HG02973 (cell line): ENCODE results near the gene RGS7.
"Not testable (repeated sequence)": the region's sequence is repeated elsewhere in the genome, so short reads cannot be mapped to it uniquely, and the experiment has no call there.

Experiments
- ATAC-seq: cut with Tn5 transposase; IDR thresholded peaks from one replicate; pipeline ENCODE4 v1.9.1; 2021; ENCODE audit warnings: moderate library complexity; ENCODE audit not compliant: unreplicated experiment

RGS7 gene

DNA sequence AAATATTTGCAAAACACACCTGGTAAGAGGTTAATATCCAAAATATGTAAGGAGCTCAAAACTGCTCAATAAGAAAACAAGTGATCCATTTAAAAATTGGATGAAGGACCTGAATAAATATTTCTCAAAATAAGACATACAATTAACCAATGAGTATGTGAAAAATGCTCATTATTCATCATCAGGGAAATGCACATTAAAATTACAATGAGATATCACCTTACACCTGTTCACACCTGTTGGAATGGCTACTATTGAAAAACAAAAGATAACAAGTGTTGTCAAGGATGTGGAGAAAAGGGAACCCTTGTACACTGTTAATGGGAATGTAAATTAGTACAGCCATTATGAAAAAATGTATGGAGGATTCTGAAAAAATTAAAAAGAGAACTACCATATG is 609.1 kb downstream of the RGS7 start:
- ATAC-seq = no peak

DNA sequence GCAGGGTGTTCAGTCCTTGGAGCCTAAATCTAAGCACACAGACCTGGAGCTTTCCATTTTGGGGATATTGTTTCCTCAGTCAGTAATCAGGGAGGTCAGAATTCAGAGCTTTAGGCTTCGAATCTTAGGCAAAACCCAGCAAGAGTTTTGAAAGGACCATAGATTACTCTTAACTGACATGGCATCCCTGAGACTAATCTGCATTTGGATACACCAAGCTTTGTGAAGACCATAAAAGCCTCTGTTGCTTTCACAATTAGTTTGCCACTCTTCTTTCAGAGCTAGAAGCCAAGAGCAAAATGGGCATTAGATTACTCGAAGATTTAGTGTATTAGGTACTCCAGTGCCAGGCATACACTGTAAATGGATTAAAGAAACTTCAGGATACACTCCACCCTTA is 613.3 kb downstream of the RGS7 start:
- ATAC-seq = no peak

DNA sequence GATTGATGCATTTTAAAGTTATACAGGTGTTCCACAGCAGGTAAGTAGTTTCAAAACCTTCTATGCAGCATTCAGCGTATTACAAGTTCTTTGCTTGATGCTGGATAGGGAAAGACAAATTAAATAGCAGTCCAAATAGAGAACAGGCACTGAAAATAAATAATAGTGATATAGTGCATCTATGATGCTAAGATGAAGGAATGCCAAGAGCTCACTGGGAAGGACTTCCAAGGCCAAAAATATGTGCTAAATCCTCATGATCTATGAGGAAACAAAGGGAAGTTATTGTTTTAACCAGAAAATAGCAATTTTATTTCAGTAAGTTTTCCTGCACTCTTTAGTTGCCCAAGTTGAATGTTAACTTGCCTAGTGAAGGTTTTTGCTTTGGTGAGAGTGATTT is 617.3 kb downstream of the RGS7 start:
- ATAC-seq = no peak

DNA sequence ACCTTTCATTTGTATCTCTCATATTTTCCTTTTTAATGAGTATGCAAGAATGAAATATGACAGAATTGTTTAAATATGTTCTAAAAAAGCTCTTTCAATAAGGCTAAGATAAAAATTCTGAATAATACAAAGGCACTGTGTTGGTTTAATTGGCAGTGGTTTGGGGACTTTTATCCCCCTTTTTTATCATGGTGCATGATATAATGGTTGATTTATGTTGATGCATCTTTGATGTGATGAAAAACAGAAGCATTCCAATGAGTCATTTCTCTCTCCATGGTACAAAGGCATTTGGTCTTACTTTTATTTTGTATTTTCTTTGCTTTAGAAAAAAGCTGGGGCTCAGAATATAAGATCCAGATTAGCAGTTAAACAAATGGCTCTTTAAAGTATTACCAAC is 617.9 kb downstream of the RGS7 start:
- no peak for ATAC-seq

DNA sequence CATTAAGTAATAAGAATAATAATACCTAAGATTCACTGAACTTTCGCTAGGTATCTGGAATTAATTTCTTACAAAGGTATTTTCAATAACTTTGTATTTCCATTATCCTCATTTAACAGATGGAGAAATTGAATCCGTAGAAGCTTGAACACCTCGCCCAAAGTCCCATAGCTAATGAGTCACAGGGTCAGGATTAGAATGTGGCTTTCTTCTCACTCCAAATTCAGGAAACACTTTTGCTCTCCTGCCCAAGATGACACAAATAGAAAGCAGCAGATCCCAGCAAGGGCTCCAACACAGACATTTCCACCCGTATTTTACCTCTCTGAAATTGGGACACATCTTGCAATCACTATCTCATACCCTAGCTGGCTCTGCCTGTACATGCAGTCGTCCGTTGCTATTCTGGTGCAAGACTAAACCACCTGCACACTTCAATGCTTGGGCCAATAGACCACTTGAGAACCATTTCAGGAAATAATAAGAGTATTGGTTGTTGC is 619.2 kb downstream of the RGS7 start:
- no peak for ATAC-seq

DNA sequence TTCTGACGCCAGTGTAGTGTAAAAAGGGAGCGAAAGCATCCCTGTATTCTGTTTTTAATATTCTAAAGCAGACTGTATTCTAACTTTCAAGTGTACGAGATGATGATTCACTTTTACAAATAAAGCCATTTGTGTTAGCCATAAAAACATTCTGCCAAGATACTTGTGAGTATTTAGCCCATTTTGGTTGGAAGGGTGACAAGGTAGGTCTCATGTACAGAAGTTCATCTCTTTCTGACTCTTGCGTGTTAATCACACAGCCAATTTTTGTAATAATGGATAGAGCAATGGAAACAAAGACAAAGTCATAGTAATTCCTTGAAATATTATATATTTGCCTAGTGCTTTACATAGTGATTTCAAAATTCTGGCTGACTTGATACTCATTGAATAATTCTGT is 619.7 kb downstream of the RGS7 start:
- no peak for ATAC-seq

DNA sequence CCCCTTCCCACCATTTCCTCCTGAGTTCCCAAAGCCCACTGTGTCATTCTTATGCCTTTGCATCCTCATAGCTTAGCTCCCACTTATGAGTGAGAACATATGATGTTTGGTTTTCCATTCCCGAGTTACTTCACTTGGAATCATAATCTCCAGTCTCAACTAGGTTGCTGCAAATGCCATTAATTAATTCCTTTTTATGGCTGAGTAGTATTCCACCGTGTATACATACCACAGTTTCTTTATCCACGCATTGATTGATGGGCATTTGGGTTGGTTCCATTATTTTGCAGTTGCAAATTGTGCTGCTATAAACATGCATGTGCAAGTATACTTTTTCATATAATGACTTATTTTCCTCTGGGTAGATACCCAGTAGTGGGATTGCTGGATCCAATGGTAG is 622.3 kb downstream of the RGS7 start:
- not testable (repeated sequence) for ATAC-seq

DNA sequence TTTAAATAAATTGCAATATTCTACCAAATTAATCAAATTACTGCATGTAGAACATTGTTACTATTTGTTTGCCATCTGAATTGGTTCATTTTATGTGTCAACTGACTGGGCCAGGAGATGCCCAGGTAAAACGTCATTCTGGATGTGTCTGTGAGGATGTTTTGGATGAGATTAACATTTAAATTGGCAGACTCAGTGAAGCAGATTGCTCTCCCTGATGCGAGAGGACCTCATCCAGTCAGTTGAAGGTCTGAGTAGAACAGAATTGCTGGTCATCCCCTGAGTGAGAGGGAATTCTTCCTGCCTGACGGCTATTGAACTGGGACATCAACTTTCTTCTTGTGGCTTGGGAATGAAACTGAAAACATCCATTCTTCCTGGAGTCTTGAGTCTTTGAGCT is 623.0 kb downstream of the RGS7 start:
- ATAC-seq = no peak

DNA sequence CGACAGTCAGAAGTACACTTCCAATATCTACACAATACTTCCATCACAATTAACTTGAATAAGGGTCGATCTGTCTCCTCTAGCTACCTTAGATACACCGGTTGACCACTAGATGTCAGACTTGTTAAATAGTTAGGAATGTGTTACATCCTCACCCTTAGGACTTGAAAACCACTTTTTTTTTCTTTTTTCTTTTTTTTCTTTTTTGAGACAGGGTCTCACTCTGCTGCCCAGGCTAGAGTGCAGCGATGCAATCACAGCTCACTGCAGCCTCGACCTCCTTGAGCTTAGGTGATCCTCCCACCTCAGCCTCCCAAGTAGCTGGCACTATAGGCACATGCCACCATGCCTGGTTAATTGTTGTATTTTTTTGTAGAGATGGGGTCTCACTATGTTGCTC is 624.6 kb downstream of the RGS7 start:
- ATAC-seq = peak; percentile 92
